Endothelial cell of umbilical vein (primary cell): Measurements from ENCODE around the gene COL28A1. TPM values are rescaled to one million over a fixed set of nuclear protein-coding genes. Genes with fewer than 3 reads are reported as not detected.

Source experiments
- BruUV-seq: library from RNA; stranded (reverse); fragments of 400-500 nt; replicated peaks from 2 replicates; lab custom pipeline; 2021; lab: Mats Ljungman, UMichigan
- CTCF ChIA-PET: fragments of 300-600, 350-600 bp; sonication (Branson Sonifier 250); formaldehyde crosslinking; loops from one replicate; lab custom pipeline; 2021; ENCODE audit warnings: antibody characterized with exemption, inconsistent platforms; lab: Charles Lee
- POLR2A ChIA-PET: fragments of 300-600, 350-600 bp; sonication (Branson Sonifier 250); formaldehyde crosslinking; loops from one replicate; lab custom pipeline; 2021; ENCODE audit warnings: antibody characterized with exemption, inconsistent platforms; lab: Charles Lee
- DNase-seq: peaks from one replicate; pipeline ENCODE4 v3.0.0-alpha.2; 2011; ENCODE audit warnings: low read depth, low spot score
- FAIRE-seq: peaks from 2 replicates; lab custom pipeline; 2011; peaks lifted over from hg19 to GRCh38; lab: Jason Lieb, UNC
- H2AFZ ChIP-seq: 2 replicates; pipeline ENCODE4 v1.6.0; 2012; ENCODE audit warnings: low read depth, low read length, control low read depth, inconsistent platforms
- H3K27ac ChIP-seq: 2 replicates; pipeline ENCODE4 v1.5.1; 2011; ENCODE audit warnings: low read depth, mild to moderate bottlenecking, control low read depth, low read length, moderate library complexity; ENCODE audit not compliant: insufficient read depth
- H3K27me3 ChIP-seq, 2 experiments: 2 replicates each; pipeline versions ENCODE4 v1.6.0 to v1.6.1; 2011; ENCODE audit warnings: low read length in 2 of 2, mixed read lengths in 1 of 2; ENCODE audit not compliant: control insufficient read depth in 2 of 2, insufficient read depth in 2 of 2
- H3K36me3 ChIP-seq, 2 experiments: 2 replicates in 1 of 2; 3 replicates in 1 of 2; pipeline ENCODE4 v1.5.1; 2011; ENCODE audit warnings: low read length in 2 of 2, mild to moderate bottlenecking in 1 of 2, moderate library complexity in 1 of 2; ENCODE audit not compliant: control insufficient read depth in 2 of 2, insufficient read depth in 2 of 2; ENCODE audit errors: extremely low read depth in 1 of 2
- H3K4me1 ChIP-seq: 3 replicates; pipeline ENCODE4 v1.5.1; 2011; ENCODE audit warnings: mild to moderate bottlenecking, low read length; ENCODE audit not compliant: control insufficient read depth, insufficient read depth; ENCODE audit errors: extremely low read depth
- H3K4me2 ChIP-seq: 2 replicates; pipeline ENCODE4 v1.6.1; 2011; ENCODE audit warnings: low read length, control low read depth, mixed read lengths; ENCODE audit not compliant: insufficient read depth
- H3K4me3 ChIP-seq, 3 experiments: fragments of 200-600 bp in 1 of 3; sonication (generic), shearing (Covaris generic) in 1 of 3; replicated peaks in 1 of 3; 2 replicates each; pipeline ENCODE4 v1.5.1; 2011 to 2016; ENCODE audit warnings: control low read depth in 3 of 3, low read length in 3 of 3, mild to moderate bottlenecking in 2 of 3, inconsistent platforms in 1 of 3, low read depth in 1 of 3, moderate library complexity in 1 of 3; ENCODE audit not compliant: insufficient read depth in 1 of 3
- H3K79me2 ChIP-seq: 2 replicates; pipeline ENCODE4 v1.6.0; 2012; ENCODE audit warnings: low read length, inconsistent platforms; ENCODE audit not compliant: control insufficient read depth, insufficient read depth
- H3K9ac ChIP-seq: replicated peaks from 2 replicates; pipeline ENCODE3; 2011; ENCODE audit warnings: low read length, control low read depth; ENCODE audit not compliant: insufficient read depth; ENCODE audit errors: extremely low read depth
- H3K9me1 ChIP-seq: replicated peaks from 3 replicates; pipeline ENCODE4 v1.6.0; 2011; ENCODE audit warnings: mild to moderate bottlenecking, low read length; ENCODE audit not compliant: control insufficient read depth, insufficient read depth; ENCODE audit errors: extremely low read depth
- H3K9me3 ChIP-seq: replicated peaks from 2 replicates; pipeline ENCODE4 v1.5.1; 2012; ENCODE audit warnings: low read length, inconsistent platforms; ENCODE audit not compliant: control insufficient read depth, insufficient read depth
- H4K20me1 ChIP-seq: replicated peaks from 2 replicates; pipeline ENCODE3; 2011; ENCODE audit warnings: mild to moderate bottlenecking, low read length; ENCODE audit not compliant: control insufficient read depth, insufficient read depth; ENCODE audit errors: extremely low read depth
- EZH2 ChIP-seq: IDR thresholded peaks from 2 replicates; pipeline ENCODE4 v1.6.1; 2012; ENCODE audit warnings: borderline replicate concordance, low read depth, mild to moderate bottlenecking, moderate library complexity, low read length, inconsistent platforms; ENCODE audit not compliant: severe bottlenecking
- FOS ChIP-seq: IDR thresholded peaks from 2 replicates; pipeline ENCODE4 v1.6.1; 2011; ENCODE audit warnings: mild to moderate bottlenecking, low read length, moderate library complexity, borderline replicate concordance; ENCODE audit not compliant: insufficient read depth
- GATA2 ChIP-seq: IDR thresholded peaks from 2 replicates; pipeline ENCODE4 v1.7.0; 2011; ENCODE audit warnings: low read depth, mild to moderate bottlenecking, moderate library complexity, mixed read lengths, low read length; ENCODE audit not compliant: insufficient read length, insufficient read depth
- JUN ChIP-seq: IDR thresholded peaks from 2 replicates; pipeline ENCODE4 v1.6.1; 2011; ENCODE audit warnings: borderline replicate concordance, low read depth; ENCODE audit not compliant: insufficient read length, insufficient read depth
- MYC ChIP-seq: IDR thresholded peaks from one replicate; pipeline ENCODE4 v1.6.1; 2011; ENCODE audit warnings: mild to moderate bottlenecking, low read depth, low read length
- POLR2A ChIP-seq: IDR thresholded peaks from 2 replicates; pipeline ENCODE4 v1.6.1; 2012; ENCODE audit warnings: low read depth, mild to moderate bottlenecking, control low read depth, low read length
- POLR2AphosphoS5 ChIP-seq: IDR thresholded peaks from 2 replicates; pipeline ENCODE4 v1.6.1; 2012; ENCODE audit warnings: low read depth, mild to moderate bottlenecking, control low read depth, low read length, moderate library complexity; ENCODE audit not compliant: insufficient read depth
- dilution Hi-C: fragments of 300-500 bp; cut with MboI; formaldehyde crosslinking; loops from one replicate; pipeline ENCODE4 v1.15.0; 2019; ENCODE audit warnings: low sequenced_read_pairs; ENCODE audit not compliant: extremely low pct_ligation_motif_present
- intact Hi-C: fragments of 100-400 bp; cut with micrococcal nuclease; formaldehyde crosslinking; loops from one replicate; pipeline ENCODE4 v1.10.0; 2022
- polyA plus RNA-seq, 4 experiments: library from polyadenylated mRNA; depleted of rRNA in 3 of 4; stranded (reverse) in 3 of 4; unstranded in 1 of 4; fragments of >200 nt; gene quantifications; 2 replicates each; pipeline versions ENCODE4 v1.2.1 to v1.2.3, GENCODE V29; 2011 to 2012; ENCODE audit warnings: missing spikeins in 1 of 4
- total RNA-seq: library from RNA; stranded (reverse); gene quantifications from 2 replicates; pipeline ENCODE4 v1.2.3, GENCODE V29; 2021
- TF ChIP-seq, protein P1 (sequence below): IDR thresholded peaks from 2 replicates; pipeline ENCODE4 v1.6.1; 2011; ENCODE audit not compliant: insufficient read depth, insufficient read length
- TF ChIP-seq, protein P2 (sequence below), 2 donors: IDR thresholded peaks; 1 replicate in 1 of 2; 2 replicates in 1 of 2; pipeline ENCODE4 v1.5.1; 2011; ENCODE audit warnings: low read length in 2 of 2, mild to moderate bottlenecking in 2 of 2, moderate library complexity in 2 of 2, control low read depth in 1 of 2, inconsistent platforms in 1 of 2, low read depth in 1 of 2; ENCODE audit not compliant: insufficient read depth in 1 of 2; ENCODE audit errors: extremely low read depth in 1 of 2

The COL28A1 gene
- total and polyA plus RNA-seq, 2 donors (not counting 3 experiments of a cell fraction or from before 2014, with no cell fraction given) = not detected

DNA sequence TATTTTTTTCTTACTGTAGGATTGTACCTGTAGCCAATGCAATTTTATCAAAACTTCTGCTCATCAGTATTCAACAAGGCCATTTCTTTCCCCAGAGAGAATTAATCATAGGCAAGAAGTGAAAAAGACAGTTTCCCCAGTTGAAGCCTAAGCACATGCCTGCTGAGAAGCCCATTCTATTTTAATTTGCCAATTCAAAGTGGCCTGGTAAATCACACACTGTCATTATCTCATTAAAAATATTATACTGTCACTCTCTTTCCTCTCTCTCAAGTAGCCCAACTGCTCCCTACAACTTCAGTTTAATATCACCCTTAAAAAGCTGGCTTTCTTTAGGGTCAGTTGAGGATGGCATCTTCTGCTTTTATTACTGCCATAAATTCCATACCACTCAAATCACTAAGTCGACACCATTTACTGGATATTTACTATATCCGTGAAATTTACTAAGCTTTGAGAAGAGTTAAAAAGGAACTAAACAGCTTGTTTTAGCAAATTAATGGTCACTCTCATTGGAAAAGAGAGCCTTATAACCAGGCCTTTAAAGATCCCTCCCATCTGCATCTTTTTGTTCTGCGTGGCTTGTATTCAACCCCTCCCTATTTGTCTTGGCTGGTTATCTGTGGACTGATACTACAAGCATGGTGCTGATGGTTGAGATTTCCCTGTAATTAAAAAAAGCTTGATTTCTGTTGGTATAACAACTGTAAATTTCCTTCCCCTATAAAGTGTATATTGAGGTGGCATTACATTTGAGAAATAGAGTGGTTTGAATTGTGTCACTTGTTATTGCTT, 30.6 kb downstream of the COL28A1 start:
- dilution Hi-C loops = no loop called here

More for the DNA sequence above, 30.6 kb downstream of the COL28A1 start:
- TF ChIP-seq JUN (no peak), EZH2 (no peak), GATA2 (no peak), MYC (no peak), POLR2A (no peak), FOS (no peak), POLR2AphosphoS5 (no peak)
- TF ChIP-seq, protein P1, sequence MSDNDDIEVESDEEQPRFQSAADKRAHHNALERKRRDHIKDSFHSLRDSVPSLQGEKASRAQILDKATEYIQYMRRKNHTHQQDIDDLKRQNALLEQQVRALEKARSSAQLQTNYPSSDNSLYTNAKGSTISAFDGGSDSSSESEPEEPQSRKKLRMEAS = no peak
- TF ChIP-seq, protein P2, sequence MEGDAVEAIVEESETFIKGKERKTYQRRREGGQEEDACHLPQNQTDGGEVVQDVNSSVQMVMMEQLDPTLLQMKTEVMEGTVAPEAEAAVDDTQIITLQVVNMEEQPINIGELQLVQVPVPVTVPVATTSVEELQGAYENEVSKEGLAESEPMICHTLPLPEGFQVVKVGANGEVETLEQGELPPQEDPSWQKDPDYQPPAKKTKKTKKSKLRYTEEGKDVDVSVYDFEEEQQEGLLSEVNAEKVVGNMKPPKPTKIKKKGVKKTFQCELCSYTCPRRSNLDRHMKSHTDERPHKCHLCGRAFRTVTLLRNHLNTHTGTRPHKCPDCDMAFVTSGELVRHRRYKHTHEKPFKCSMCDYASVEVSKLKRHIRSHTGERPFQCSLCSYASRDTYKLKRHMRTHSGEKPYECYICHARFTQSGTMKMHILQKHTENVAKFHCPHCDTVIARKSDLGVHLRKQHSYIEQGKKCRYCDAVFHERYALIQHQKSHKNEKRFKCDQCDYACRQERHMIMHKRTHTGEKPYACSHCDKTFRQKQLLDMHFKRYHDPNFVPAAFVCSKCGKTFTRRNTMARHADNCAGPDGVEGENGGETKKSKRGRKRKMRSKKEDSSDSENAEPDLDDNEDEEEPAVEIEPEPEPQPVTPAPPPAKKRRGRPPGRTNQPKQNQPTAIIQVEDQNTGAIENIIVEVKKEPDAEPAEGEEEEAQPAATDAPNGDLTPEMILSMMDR (IDR thresholded peaks at IDR 0.05; ENCODE audit: extremely low read depth in 1 of 2, insufficient read depth in 1 of 2, low read depth in 1 of 2, low read length in 2 of 2) = no peak
- H3K4me2 ChIP-seq = no peak overlapping the region
- no peaks in the 10 kb centered on the region for H3K79me2 ChIP-seq
- H3K9ac ChIP-seq = no peak overlapping the region
- no peak for FAIRE-seq
- no peaks in the 10 kb centered on the region for H3K36me3 ChIP-seq
- DNase-seq = no peak
- H3K27ac ChIP-seq = no peak overlapping the region
- H3K4me1 ChIP-seq = no peaks in the 10 kb centered on the region
- no peaks in the 10 kb centered on the region for H3K27me3 ChIP-seq
- POLR2A ChIA-PET = no interaction called here
- CTCF ChIA-PET = no interaction called here
- H3K4me3 ChIP-seq = no peak overlapping the region
- H3K9me3 ChIP-seq = no peaks in the 10 kb centered on the region
- intact Hi-C loops = no loop called here
- no peaks in the 10 kb centered on the region for H4K20me1 ChIP-seq
- BruUV-seq = no TSS peak
- no peak overlapping the region for H2AFZ ChIP-seq
- no peaks in the 10 kb centered on the region for H3K9me1 ChIP-seq
